Breast epithelium (tissue), 4 donors: ENCODE data around the gene SERPINB6. TPM values are rescaled to one million over a fixed set of nuclear protein-coding genes. Genes with fewer than 3 reads are reported as not detected.
A peak's percentile ranks its signal among the peaks of the same experiment; 100 is the strongest.

Experiments used
- DNase-seq, 2 donors: peaks; one replicate each; pipeline ENCODE4 v3.0.0-alpha.2; 2019; ENCODE audit warnings: low spot score in 2 of 2
- H3K27ac ChIP-seq, 2 donors: fragments of 200-600 bp; sonication (generic) in 1 of 2; one replicate each; pipeline ENCODE4 v1.5.1; 2016 to 2019; ENCODE audit warnings: mild to moderate bottlenecking in 1 of 2
- H3K27me3 ChIP-seq, 2 donors: fragments of 200-600 bp; sonication (generic) in 1 of 2; one replicate each; pipeline versions ENCODE4 v1.5.1 to v1.6.0; 2017 to 2019; ENCODE audit warnings: control low read depth in 1 of 2, mild to moderate bottlenecking in 1 of 2
- H3K36me3 ChIP-seq: fragments of 200-600 bp; one replicate; pipeline ENCODE4 v1.5.1; 2019
- H3K4me1 ChIP-seq, 2 donors: fragments of 200-600 bp; sonication (generic); one replicate each; pipeline ENCODE4 v1.5.1; 2016 to 2019; ENCODE audit warnings: control low read depth in 1 of 2
- H3K4me3 ChIP-seq, 3 donors: fragments of 200-600 bp; sonication (generic); 1 replicate in 2 of 3; 2 replicates in 1 of 3; pipeline ENCODE4 v1.5.1; 2016 to 2019; ENCODE audit warnings: mild to moderate bottlenecking in 3 of 3, moderate library complexity in 2 of 3
- H3K9me3 ChIP-seq, 2 donors: fragments of 200-600 bp; sonication (generic) in 1 of 2; one replicate each; pipeline ENCODE4 v1.5.1; 2016 to 2019; ENCODE audit warnings: control low read depth in 1 of 2
- CTCF ChIP-seq, 3 donors: fragments of 450-650 bp; IDR thresholded peaks; one replicate each; pipeline ENCODE4 v1.5.1; 2016 to 2017; ENCODE audit warnings: antibody characterized with exemption in 3 of 3, mild to moderate bottlenecking in 3 of 3, moderate library complexity in 3 of 3
- POLR2A ChIP-seq: fragments of 450-650 bp; IDR thresholded peaks from one replicate; pipeline ENCODE4 v1.6.1; 2016; ENCODE audit warnings: antibody characterized with exemption, mild to moderate bottlenecking, moderate library complexity
- POLR2AphosphoS5 ChIP-seq, 3 donors: sonication (generic); formaldehyde crosslinking; IDR thresholded peaks; one replicate each; pipeline ENCODE4 v1.6.1; 2017; ENCODE audit warnings: antibody characterized with exemption in 3 of 3
- intact Hi-C: fragments of 100-400 bp; cut with DNase I; formaldehyde crosslinking; loops from one replicate; pipeline ENCODE4 v1.15.1; 2023; ENCODE audit warnings: low total_unique reads
- total RNA-seq, 3 donors: library from RNA; depleted of rRNA; stranded (reverse); fragments of >200 nt; gene quantifications; one replicate each; pipeline ENCODE4 v1.1.0, GENCODE V29; 2016

Gene SERPINB6
- total RNA-seq, 3 donors from 2014 or later: 100 to 146 (median 137) TPM

GRCh38 chr6:2917065-2917464 lies 54.3 kb downstream of the SERPINB6 start:
- no peak for DNase-seq
- Histone ChIP-seq H3K9me3 (no peaks in the 10 kb centered on the region), H3K27ac (no peak overlapping the region), H3K36me3 (no peaks in the 10 kb centered on the region), H3K27me3 (no peaks in the 10 kb centered on the region), H3K4me3 (no peak overlapping the region), H3K4me1 (no peaks in the 10 kb centered on the region)
- TF ChIP-seq POLR2AphosphoS5 (IDR thresholded peaks at IDR 0.05) (no peak), POLR2A (no peak), CTCF (IDR thresholded peaks at IDR 0.05) (no peak)
- intact Hi-C loops: no loop called here

GRCh38 chr6:2916158-2916925 lies 55.0 kb downstream of the SERPINB6 start:
- H3K4me3 ChIP-seq: no peak overlapping the region
- intact Hi-C loops: no loop called here
- no peaks in the 10 kb centered on the region for H3K27me3 ChIP-seq
- no peaks in the 10 kb centered on the region for H3K4me1 ChIP-seq
- DNase-seq: no peak
- H3K27ac ChIP-seq: no peak overlapping the region
- no peaks in the 10 kb centered on the region for H3K36me3 ChIP-seq
- no peaks in the 10 kb centered on the region for H3K9me3 ChIP-seq
- TF ChIP-seq POLR2AphosphoS5 (IDR thresholded peaks at IDR 0.05) (no peak), POLR2A (no peak), CTCF (IDR thresholded peaks at IDR 0.05) (no peak)

- Histone ChIP-seq H3K4me1 (no peaks in the 10 kb centered on the region), H3K9me3 (no peaks in the 10 kb centered on the region), H3K27me3 (no peaks in the 10 kb centered on the region), H3K4me3 (no peak overlapping the region), H3K36me3 (no peaks in the 10 kb centered on the region), H3K27ac (no peak overlapping the region)
- intact Hi-C loops: no loop called here
- TF ChIP-seq CTCF (IDR thresholded peaks at IDR 0.05): no peak
- no peak for TF ChIP-seq POLR2A
- no peak for TF ChIP-seq POLR2AphosphoS5 (IDR thresholded peaks at IDR 0.05)
- no peak for DNase-seq
Measured at GRCh38 chr6:2915150-2915549, 56.2 kb downstream of the SERPINB6 start.

- no peaks in the 10 kb centered on the region for H3K27me3 ChIP-seq
- H3K4me1 ChIP-seq: no peaks in the 10 kb centered on the region
- no peak for DNase-seq
- no peak overlapping the region for H3K4me3 ChIP-seq
- TF ChIP-seq POLR2A (no peak), CTCF (IDR thresholded peaks at IDR 0.05) (no peak), POLR2AphosphoS5 (IDR thresholded peaks at IDR 0.05) (no peak)
- no peak overlapping the region for H3K27ac ChIP-seq
- H3K9me3 ChIP-seq: no peaks in the 10 kb centered on the region
- H3K36me3 ChIP-seq: no peaks in the 10 kb centered on the region
- intact Hi-C loops: no loop called here
Measured at GRCh38 chr6:2914318-2914660, 57.1 kb downstream of the SERPINB6 start.

GRCh38 chr6:2913621-2914317 lies 57.6 kb downstream of the SERPINB6 start:
- TF ChIP-seq CTCF (IDR thresholded peaks at IDR 0.05): no peak
- TF ChIP-seq POLR2AphosphoS5 (IDR thresholded peaks at IDR 0.05): no peak
- no peak for TF ChIP-seq POLR2A

More at GRCh38 chr6:2913621-2914317, 57.6 kb downstream of the SERPINB6 start:
- DNase-seq: peak in 1 of 2 donors; percentile 7
- Histone ChIP-seq H3K9me3 (no peaks in the 10 kb centered on the region), H3K4me3 (no peak overlapping the region), H3K36me3 (no peaks in the 10 kb centered on the region), H3K27ac (no peak overlapping the region), H3K27me3 (no peaks in the 10 kb centered on the region), H3K4me1 (no peaks in the 10 kb centered on the region)
- intact Hi-C loops: no loop called here
